Body of pancreas (tissue), 4 donors: ENCODE measurements around the gene EMP1. TPM values are rescaled to one million over a fixed set of nuclear protein-coding genes. Genes with fewer than 3 reads are reported as not detected.

ENCODE experiments used
- ATAC-seq: fragments of 150-250 bp; one replicate; pipeline ENCODE4 v1.9.1; 2016
- DNase-seq, 4 donors: peaks; one replicate each; pipeline ENCODE4 v3.0.0-alpha.2; 2019
- H3K27ac ChIP-seq, 4 donors: fragments of 200-600 bp; sonication (generic); 1 replicate in 3 of 4; 2 replicates in 1 of 4; pipeline versions ENCODE4 v1.5.1 to v1.6.1; 2016 to 2019; ENCODE audit warnings: mild to moderate bottlenecking in 1 of 4, mixed read lengths in 1 of 4, moderate library complexity in 1 of 4
- H3K27me3 ChIP-seq, 2 donors: fragments of 200-600 bp; sonication (generic); one replicate each; pipeline ENCODE4 v1.6.0; 2016; ENCODE audit warnings: mild to moderate bottlenecking in 1 of 2
- H3K36me3 ChIP-seq, 2 donors: fragments of 200-600 bp; sonication (generic); replicated peaks in 1 of 2; 2 replicates each; pipeline ENCODE4 v1.5.1; 2016; ENCODE audit warnings: low read depth in 2 of 2; ENCODE audit not compliant: insufficient read depth in 1 of 2
- H3K4me1 ChIP-seq: fragments of 200-600 bp; sonication (generic); one replicate; pipeline ENCODE4 v1.6.0; 2016
- H3K4me3 ChIP-seq, 2 donors: fragments of 200-600 bp; sonication (generic); 1 replicate in 1 of 2; 2 replicates in 1 of 2; pipeline ENCODE4 v1.5.1; 2016 to 2019
- H3K9me3 ChIP-seq, 3 donors: fragments of 200-600 bp; sonication (generic); 1 replicate in 2 of 3; 2 replicates in 1 of 3; pipeline ENCODE4 v1.5.1; 2016
- CTCF ChIP-seq, 7 experiments: fragments of 450-650 bp in 4 of 7; fragments of 200-600 bp in 3 of 7; sonication (generic) in 3 of 7; IDR thresholded peaks; one replicate each; pipeline ENCODE4 v1.5.1; 2016 to 2019; ENCODE audit warnings: antibody characterized with exemption in 7 of 7
- POLR2A ChIP-seq, 3 donors: fragments of 450-650 bp; IDR thresholded peaks; one replicate each; pipeline ENCODE4 v1.6.1; 2016; ENCODE audit warnings: antibody characterized with exemption in 3 of 3, mild to moderate bottlenecking in 2 of 3
- WGBS, 2 donors: methylation state at CpG; one replicate each; pipeline ENCODE4 v1.1.5; 2017; 5-methylcytosine and 5-hydroxymethylcytosine counted together
- intact Hi-C: fragments of 100-400 bp; cut with DNase I; formaldehyde crosslinking; loops from one replicate; pipeline ENCODE4 v1.15.1; 2023
- total RNA-seq, 2 donors: library from RNA; depleted of rRNA; stranded (reverse); fragments of >200 nt; gene quantifications; one replicate each; pipeline ENCODE4 v1.1.0, GENCODE V29; 2016

Gene EMP1
- total RNA-seq, 2 donors from 2014 or later: 29.0 to 40.5 TPM

DNA sequence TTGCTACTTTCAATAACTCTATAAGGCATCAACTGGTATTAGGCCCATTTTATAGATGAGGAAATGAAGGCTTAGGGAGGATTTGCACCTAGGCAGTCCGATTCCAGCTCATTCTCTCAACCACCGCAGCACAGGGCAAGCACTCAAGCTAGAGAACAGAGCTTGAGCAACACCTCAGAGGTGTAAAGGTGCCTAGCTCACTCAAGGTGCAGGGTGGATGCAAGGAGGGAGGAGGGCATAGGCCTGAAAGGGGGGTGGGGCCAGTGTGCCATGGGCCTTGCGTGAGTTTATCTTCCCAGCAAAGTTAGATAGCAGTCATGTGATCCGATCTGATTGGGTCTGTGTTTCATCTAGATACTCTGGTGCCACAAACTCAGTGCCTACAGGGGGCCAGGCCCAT lies 10.2 kb upstream of the EMP1 start:
- DNase-seq (no peak), ATAC-seq (no peak)
- no peaks in the 10 kb centered on the region for H3K4me1 ChIP-seq
- TF ChIP-seq POLR2A (IDR thresholded peaks at IDR 0.05) (no peak), CTCF (IDR thresholded peaks at IDR 0.05) (no peak)
- intact Hi-C loops: no loop called here
- H3K27ac ChIP-seq: no peak overlapping the region
- H3K9me3 ChIP-seq: no peaks in the 10 kb centered on the region
- H3K36me3 ChIP-seq: no peaks in the 10 kb centered on the region
- no peaks in the 10 kb centered on the region for H3K27me3 ChIP-seq
- WGBS, 2 donors: 72 to 77% methylated on average over 4 of the region's 4 CpGs
- no peak overlapping the region for H3K4me3 ChIP-seq

GRCh38 chr12:13187399-13187798 lies 9.1 kb upstream of the EMP1 start:
- DNase-seq (no peak), ATAC-seq (peak; percentile 18)
- Histone ChIP-seq H3K36me3 (no peaks in the 10 kb centered on the region), H3K4me1 (no peaks in the 10 kb centered on the region), H3K27me3 (no peaks in the 10 kb centered on the region), H3K4me3 (no peak overlapping the region), H3K27ac (no peak overlapping the region), H3K9me3 (no peaks in the 10 kb centered on the region)
- intact Hi-C loops: no loop called here
- WGBS, 2 donors: 43 to 50% methylated on average over 4 of the region's 4 CpGs
- no peak for TF ChIP-seq CTCF (IDR thresholded peaks at IDR 0.05)
- no peak for TF ChIP-seq POLR2A (IDR thresholded peaks at IDR 0.05)

- TF ChIP-seq CTCF (IDR thresholded peaks at IDR 0.05) (no peak), POLR2A (IDR thresholded peaks at IDR 0.05) (no peak)
- ATAC-seq: no peak
- H3K27me3 ChIP-seq: no peaks in the 10 kb centered on the region
- DNase-seq: no peak
- H3K36me3 ChIP-seq: no peaks in the 10 kb centered on the region
- H3K4me1 ChIP-seq: no peaks in the 10 kb centered on the region
- no peak overlapping the region for H3K4me3 ChIP-seq
- H3K9me3 ChIP-seq: no peaks in the 10 kb centered on the region
- intact Hi-C loops: no loop called here
- H3K27ac ChIP-seq: no peak overlapping the region
These were observed 7.3 kb upstream of the EMP1 start for GRCh38 chr12:13189264-13189663.

DNA sequence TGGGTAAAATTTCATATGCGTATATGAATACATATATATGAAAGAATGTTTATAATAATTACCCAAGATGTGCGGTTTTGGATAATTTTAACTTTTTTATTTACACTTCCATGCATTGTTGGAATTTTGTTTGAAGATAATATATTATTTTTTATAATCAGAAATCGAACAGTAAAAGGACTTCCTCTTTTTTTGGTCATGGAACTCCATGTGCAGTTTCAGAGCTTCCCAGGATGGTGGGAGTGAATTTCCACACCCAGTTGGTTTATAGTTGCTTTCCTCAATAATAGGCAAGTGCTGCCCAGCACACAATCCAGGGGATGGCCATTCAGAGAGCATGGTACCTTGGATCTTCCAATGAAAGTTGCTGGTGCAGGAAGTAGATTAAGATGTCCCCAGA lies 6.3 kb upstream of the EMP1 start:
- H3K4me3 ChIP-seq: no peak overlapping the region
- no peaks in the 10 kb centered on the region for H3K4me1 ChIP-seq
- no peaks in the 10 kb centered on the region for H3K9me3 ChIP-seq
- ATAC-seq: no peak
- H3K27me3 ChIP-seq: no peaks in the 10 kb centered on the region
- TF ChIP-seq CTCF (IDR thresholded peaks at IDR 0.05) (no peak), POLR2A (IDR thresholded peaks at IDR 0.05) (no peak)
- intact Hi-C loops: no loop called here
- H3K27ac ChIP-seq: no peak overlapping the region
- no peaks in the 10 kb centered on the region for H3K36me3 ChIP-seq
- DNase-seq: no peak
- 44 to 48% methylated on average over 3 of the region's 3 CpGs for WGBS, 2 donors

- no peaks in the 10 kb centered on the region for H3K36me3 ChIP-seq
- H3K27ac ChIP-seq: no peak overlapping the region
- TF ChIP-seq CTCF (IDR thresholded peaks at IDR 0.05) (no peak), POLR2A (IDR thresholded peaks at IDR 0.05) (no peak)
- WGBS, 2 donors: 84 to 88% methylated on average over 8 of the region's 8 CpGs
- H3K4me3 ChIP-seq: no peak overlapping the region
- intact Hi-C loops: no loop called here
- ATAC-seq (no peak), DNase-seq (no peak)
- H3K4me1 ChIP-seq: peaks cover 21% of the 10 kb centered on the region
- no peaks in the 10 kb centered on the region for H3K27me3 ChIP-seq
- H3K9me3 ChIP-seq: no peaks in the 10 kb centered on the region
These were observed 3.8 kb upstream of the EMP1 start for GRCh38 chr12:13192719-13193118.
